HEK293 (cell line): Measurements from ENCODE around the gene KRAS.

ENCODE experiments used
- CTCF ChIA-PET: fragments of 350-600 bp; formaldehyde crosslinking; extraction: SDS; loops from one replicate; lab custom pipeline; 2021; ENCODE audit warnings: antibody characterized with exemption; lab: Yijun Ruan, JAX
- POLR2A ChIA-PET: fragments of 300-600 bp; formaldehyde crosslinking; extraction: SDS; loops from one replicate; lab custom pipeline; 2020; ENCODE audit warnings: antibody characterized with exemption, inconsistent platforms; lab: Yijun Ruan, JAX
- H3K27ac ChIP-seq: fragments of 200-500 bp; sonication (Bioruptor generic); 2 replicates; pipeline ENCODE4 v1.5.1; 2014; ENCODE audit warnings: low read depth, low read length, control low read depth, inconsistent platforms; ENCODE audit errors: extremely low read depth
- H3K36me3 ChIP-seq, 2 experiments: fragments of 200-500 bp in 1 of 2; sonication (Bioruptor generic) in 1 of 2; 1 replicate in 1 of 2; 2 replicates in 1 of 2; pipeline ENCODE4 v1.5.1; 2014 to 2017; ENCODE audit warnings: inconsistent platforms in 2 of 2, low read length in 2 of 2; ENCODE audit not compliant: control insufficient read depth in 2 of 2, insufficient read depth in 1 of 2
- H3K4me1 ChIP-seq: fragments of 200-500 bp; sonication (Bioruptor generic); 2 replicates; pipeline ENCODE4 v1.5.1; 2014; ENCODE audit warnings: mild to moderate bottlenecking, low read length, inconsistent platforms; ENCODE audit not compliant: control insufficient read depth, insufficient read depth
- H3K4me3 ChIP-seq: 2 replicates; pipeline ENCODE4 v1.5.1; 2011; ENCODE audit warnings: low read depth, mild to moderate bottlenecking, control low read depth, low read length, moderate library complexity
- H3K9me3 ChIP-seq: fragments of 200-500 bp; sonication (Bioruptor generic); 2 replicates; pipeline ENCODE4 v1.5.1; 2014; ENCODE audit warnings: low read depth, low read length, inconsistent platforms; ENCODE audit not compliant: control insufficient read depth, insufficient read depth
- KLF1 ChIP-seq: fragments of 450-650 bp; formaldehyde crosslinking; IDR thresholded peaks from 2 replicates; pipeline ENCODE4 v1.5.1; 2016; ENCODE audit warnings: missing biosample characterization, missing genetic modification characterization
- KLF10 ChIP-seq: fragments of 450-650 bp; IDR thresholded peaks from 2 replicates; pipeline ENCODE4 v1.5.1; 2018; ENCODE audit warnings: missing biosample characterization, mild to moderate bottlenecking, missing genetic modification characterization
- OSR2 ChIP-seq: fragments of 450-650 bp; formaldehyde crosslinking; IDR thresholded peaks from 2 replicates; pipeline ENCODE4 v1.5.1; 2016; ENCODE audit warnings: missing biosample characterization, missing genetic modification characterization
- YY1 ChIP-seq: fragments of 450-650 bp; formaldehyde crosslinking; IDR thresholded peaks from 2 replicates; pipeline ENCODE4 v1.5.1; 2018; ENCODE audit warnings: missing biosample characterization, missing genetic modification characterization
- ZFP41 ChIP-seq: fragments of 450-650 bp; formaldehyde crosslinking; IDR thresholded peaks from 2 replicates; pipeline ENCODE4 v1.5.1; 2016; ENCODE audit warnings: missing biosample characterization, missing genetic modification characterization, borderline replicate concordance
- ZNF114 ChIP-seq: fragments of 450-650 bp; formaldehyde crosslinking; IDR thresholded peaks from 2 replicates; pipeline ENCODE4 v1.5.0; 2017; ENCODE audit warnings: missing biosample characterization, missing genetic modification characterization
- ZNF211 ChIP-seq: fragments of 450-650 bp; formaldehyde crosslinking; IDR thresholded peaks from 2 replicates; pipeline ENCODE4 v1.5.1; 2016; ENCODE audit warnings: low read depth, missing biosample characterization, missing genetic modification characterization
- ZNF239 ChIP-seq: fragments of 450-650 bp; formaldehyde crosslinking; IDR thresholded peaks from 2 replicates; pipeline ENCODE4 v1.5.1; 2016; ENCODE audit warnings: missing biosample characterization, missing genetic modification characterization
- ZNF24 ChIP-seq: fragments of 450-650 bp; formaldehyde crosslinking; IDR thresholded peaks from 2 replicates; pipeline ENCODE4 v1.5.1; 2016; ENCODE audit warnings: missing biosample characterization, missing genetic modification characterization
- ZNF266 ChIP-seq: fragments of 450-650 bp; formaldehyde crosslinking; IDR thresholded peaks from 2 replicates; pipeline ENCODE4 v1.5.1; 2016; ENCODE audit warnings: missing biosample characterization, missing genetic modification characterization, low read depth
- ZNF311 ChIP-seq: fragments of 450-650 bp; formaldehyde crosslinking; IDR thresholded peaks from 2 replicates; pipeline ENCODE4 v1.5.1; 2017; ENCODE audit warnings: missing biosample characterization, missing genetic modification characterization, borderline replicate concordance
- ZNF366 ChIP-seq: fragments of 450-650 bp; formaldehyde crosslinking; conservative IDR thresholded peaks from 2 replicates; pipeline ENCODE4 v1.5.1; 2016; ENCODE audit warnings: missing biosample characterization, missing genetic modification characterization
- ZNF404 ChIP-seq: fragments of 450-650 bp; formaldehyde crosslinking; IDR thresholded peaks from 2 replicates; pipeline ENCODE4 v1.5.1; 2017; ENCODE audit warnings: missing biosample characterization, missing genetic modification characterization
- ZNF426 ChIP-seq: fragments of 450-650 bp; formaldehyde crosslinking; IDR thresholded peaks from 2 replicates; pipeline ENCODE4 v1.5.1; 2017; ENCODE audit warnings: missing biosample characterization, missing genetic modification characterization, mild to moderate bottlenecking, inconsistent platforms, moderate library complexity
- ZNF473 ChIP-seq: fragments of 450-650 bp; formaldehyde crosslinking; IDR thresholded peaks from 2 replicates; pipeline ENCODE4 v1.5.1; 2017; ENCODE audit warnings: missing biosample characterization, missing genetic modification characterization
- ZNF501 ChIP-seq: fragments of 450-650 bp; formaldehyde crosslinking; IDR thresholded peaks from 2 replicates; pipeline ENCODE4 v1.5.1; 2016; ENCODE audit warnings: missing biosample characterization, missing genetic modification characterization
- ZNF530 ChIP-seq: fragments of 450-650 bp; formaldehyde crosslinking; IDR thresholded peaks from 2 replicates; pipeline ENCODE4 v1.5.1; 2016; ENCODE audit warnings: low read depth, missing biosample characterization, missing genetic modification characterization
- ZNF558 ChIP-seq: fragments of 450-650 bp; formaldehyde crosslinking; IDR thresholded peaks from 2 replicates; pipeline ENCODE4 v1.5.1; 2016; ENCODE audit warnings: missing biosample characterization, missing genetic modification characterization
- ZNF621 ChIP-seq: fragments of 450-650 bp; formaldehyde crosslinking; IDR thresholded peaks from 2 replicates; pipeline ENCODE4 v1.5.1; 2017; ENCODE audit warnings: missing biosample characterization, missing genetic modification characterization
- ZNF626 ChIP-seq: fragments of 450-650 bp; sonication (Bioruptor Pico); formaldehyde crosslinking; IDR thresholded peaks from 2 replicates; pipeline ENCODE4 v1.5.1; 2018; ENCODE audit warnings: missing biosample characterization, missing genetic modification characterization, inconsistent platforms
- TF ChIP-seq, protein P1 (sequence below): fragments of 450-650 bp; formaldehyde crosslinking; IDR thresholded peaks from 2 replicates; pipeline ENCODE4 v1.5.1; 2016; ENCODE audit warnings: missing biosample characterization, missing genetic modification characterization
- TF ChIP-seq, protein P2 (sequence below): fragments of 450-650 bp; formaldehyde crosslinking; IDR thresholded peaks from 2 replicates; pipeline ENCODE4 v1.5.1; 2016; ENCODE audit warnings: missing biosample characterization, missing genetic modification characterization
- TF ChIP-seq, protein P3 (sequence below): sonication (generic); formaldehyde crosslinking; IDR thresholded peaks from 2 replicates; pipeline ENCODE4 v1.8.1; 2022; ENCODE audit warnings: mild to moderate bottlenecking, moderate library complexity, missing genetic modification reagents
- TF ChIP-seq, protein P4 (sequence below): fragments of 450-650 bp; formaldehyde crosslinking; IDR thresholded peaks from 2 replicates; pipeline ENCODE4 v1.5.1; 2016; ENCODE audit warnings: missing biosample characterization, missing genetic modification characterization, low read depth
- TF ChIP-seq, protein P5 (sequence below): fragments of 450-650 bp; formaldehyde crosslinking; IDR thresholded peaks from 2 replicates; pipeline ENCODE4 v1.5.1; 2017; ENCODE audit warnings: missing biosample characterization, missing genetic modification characterization

KRAS gene

DNA sequence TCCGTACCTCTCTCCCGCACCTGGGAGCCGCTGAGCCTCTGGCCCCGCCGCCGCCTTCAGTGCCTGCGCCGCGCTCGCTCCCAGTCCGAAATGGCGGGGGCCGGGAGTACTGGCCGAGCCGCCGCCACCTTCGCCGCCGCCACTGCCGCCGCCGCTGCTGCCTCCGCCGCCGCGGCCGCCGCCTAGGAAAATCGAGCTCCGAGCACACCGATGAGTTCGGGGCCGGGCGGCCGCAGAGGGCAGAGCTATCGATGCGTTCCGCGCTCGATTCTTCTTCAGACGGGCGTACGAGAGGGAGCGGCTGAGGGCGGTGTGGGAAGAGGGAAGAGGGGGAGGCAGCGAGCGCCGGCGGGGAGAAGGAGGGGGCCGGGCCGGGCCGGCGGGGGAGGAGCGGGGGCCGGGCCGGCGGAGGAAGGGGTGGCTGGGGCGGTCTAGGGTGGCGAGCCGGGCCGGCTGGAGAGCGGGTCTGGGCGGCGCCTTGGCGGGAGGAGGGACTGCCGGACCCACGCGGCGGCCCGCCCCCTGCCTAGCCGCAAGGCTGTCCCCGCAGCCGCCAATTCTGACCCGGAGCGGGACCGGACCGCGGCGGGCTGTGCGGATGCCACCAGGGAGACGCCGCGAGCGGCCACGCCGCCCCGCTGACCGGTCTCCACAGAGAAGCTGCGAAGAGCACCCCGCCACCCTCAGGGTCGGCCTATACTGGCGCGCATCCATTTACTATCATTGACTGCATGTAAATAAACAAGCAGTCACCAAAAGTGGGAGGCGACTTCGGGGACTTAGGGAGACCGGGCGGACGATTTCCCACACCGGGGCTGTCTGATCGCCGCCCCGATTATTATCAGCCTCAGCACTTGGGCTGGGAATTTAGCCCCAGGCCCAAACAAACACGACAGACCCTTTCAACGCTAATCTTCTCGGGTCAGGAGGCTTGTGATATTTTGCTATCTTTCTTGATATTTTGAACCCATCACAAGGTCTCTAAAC lies at the start of gene KRAS (continued):
- TF ChIP-seq ZNF501 (peak; percentile 52; the same call in 1 of the 2 replicates), YY1 (tag by site-specific recombination) (peak; percentile 60; the same call in 1 of the 2 replicates), ZNF24 (tag by site-specific recombination) (no peak)

DNA sequence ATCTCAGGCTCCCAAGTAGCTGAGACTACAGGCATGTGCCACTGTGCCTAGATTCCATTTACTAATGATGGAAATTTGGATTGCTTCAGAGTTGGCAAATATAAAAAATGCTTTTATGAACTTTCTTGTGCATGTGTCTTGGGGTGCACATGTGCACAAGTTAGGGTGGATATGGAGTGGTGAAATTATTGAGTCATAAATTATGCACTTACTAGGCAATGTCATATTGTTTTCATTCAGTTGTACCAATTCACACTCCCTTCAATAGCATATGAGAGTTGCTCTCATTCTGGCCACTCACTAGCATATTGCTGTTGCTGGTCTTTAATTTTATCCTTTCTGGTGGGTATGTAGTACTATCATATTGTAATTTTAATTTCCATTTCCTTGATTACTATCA lies 45.7 kb upstream of the KRAS start:
- Histone ChIP-seq H3K36me3 (no peaks in the 10 kb centered on the region), H3K27ac (no peak overlapping the region), H3K4me1 (no peaks in the 10 kb centered on the region), H3K9me3 (no peaks in the 10 kb centered on the region), H3K4me3 (no peak overlapping the region)
- TF ChIP-seq ZNF530 (tag by site-specific recombination) (no peak), ZFP41 (no peak), ZNF24 (tag by site-specific recombination) (no peak)
- TF ChIP-seq, protein P1, sequence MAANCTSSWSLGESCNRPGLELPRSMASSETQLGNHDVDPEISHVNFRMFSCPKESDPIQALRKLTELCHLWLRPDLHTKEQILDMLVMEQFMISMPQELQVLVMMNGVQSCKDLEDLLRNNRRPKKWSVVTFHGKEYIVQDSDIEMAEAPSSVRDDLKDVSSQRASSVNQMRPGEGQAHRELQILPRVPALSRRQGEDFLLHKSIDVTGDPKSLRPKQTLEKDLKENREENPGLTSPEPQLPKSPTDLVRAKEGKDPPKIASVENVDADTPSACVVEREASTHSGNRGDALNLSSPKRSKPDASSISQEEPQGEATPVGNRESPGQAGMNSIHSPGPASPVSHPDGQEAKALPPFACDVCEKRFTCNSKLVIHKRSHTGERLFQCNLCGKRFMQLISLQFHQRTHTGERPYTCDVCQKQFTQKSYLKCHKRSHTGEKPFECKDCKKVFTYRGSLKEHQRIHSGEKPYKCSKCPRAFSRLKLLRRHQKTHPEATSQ (tag by site-specific recombination), result no peak
- ChIA-PET POLR2A (no interaction called here), CTCF (no interaction called here)

DNA sequence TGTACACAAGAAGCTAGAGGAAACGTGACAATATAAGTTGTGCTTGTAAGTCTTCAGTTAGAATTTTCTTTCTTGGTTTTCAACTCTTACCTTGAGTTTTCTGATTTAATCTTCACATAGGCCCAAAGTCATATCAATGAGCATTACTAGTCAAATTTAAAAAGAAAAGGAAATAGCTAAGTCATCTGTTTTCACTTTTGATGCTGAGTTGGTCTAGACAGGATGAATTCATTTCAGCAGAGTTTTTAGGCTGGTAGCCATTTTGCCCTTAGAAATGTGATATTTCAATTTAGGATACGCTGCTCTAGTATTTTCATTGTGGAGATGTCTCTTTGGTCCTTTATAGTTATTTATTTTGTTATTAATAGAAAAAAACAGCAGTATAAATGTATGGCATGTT lies 44.6 kb upstream of the KRAS start:
- H3K36me3 ChIP-seq, result no peaks in the 10 kb centered on the region
- no peaks in the 10 kb centered on the region for H3K9me3 ChIP-seq
- TF ChIP-seq, protein P2, sequence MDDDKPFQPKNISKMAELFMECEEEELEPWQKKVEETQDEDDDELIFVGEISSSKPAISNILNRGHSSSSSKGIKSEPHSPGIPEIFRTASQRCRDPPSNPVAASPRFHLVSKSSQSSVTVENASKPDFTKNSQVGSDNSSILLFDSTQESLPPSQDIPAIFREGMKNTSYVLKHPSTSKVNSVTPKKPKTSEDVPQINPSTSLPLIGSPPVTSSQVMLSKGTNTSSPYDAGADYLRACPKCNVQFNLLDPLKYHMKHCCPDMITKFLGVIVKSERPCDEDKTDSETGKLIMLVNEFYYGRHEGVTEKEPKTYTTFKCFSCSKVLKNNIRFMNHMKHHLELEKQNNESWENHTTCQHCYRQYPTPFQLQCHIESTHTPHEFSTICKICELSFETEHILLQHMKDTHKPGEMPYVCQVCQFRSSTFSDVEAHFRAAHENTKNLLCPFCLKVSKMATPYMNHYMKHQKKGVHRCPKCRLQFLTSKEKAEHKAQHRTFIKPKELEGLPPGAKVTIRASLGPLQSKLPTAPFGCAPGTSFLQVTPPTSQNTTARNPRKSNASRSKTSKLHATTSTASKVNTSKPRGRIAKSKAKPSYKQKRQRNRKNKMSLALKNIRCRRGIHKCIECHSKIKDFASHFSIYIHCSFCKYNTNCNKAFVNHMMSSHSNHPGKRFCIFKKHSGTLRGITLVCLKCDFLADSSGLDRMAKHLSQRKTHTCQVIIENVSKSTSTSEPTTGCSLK (tag by site-specific recombination), result no peak
- TF ChIP-seq ZNF558, result no peak
- TF ChIP-seq, protein P3, sequence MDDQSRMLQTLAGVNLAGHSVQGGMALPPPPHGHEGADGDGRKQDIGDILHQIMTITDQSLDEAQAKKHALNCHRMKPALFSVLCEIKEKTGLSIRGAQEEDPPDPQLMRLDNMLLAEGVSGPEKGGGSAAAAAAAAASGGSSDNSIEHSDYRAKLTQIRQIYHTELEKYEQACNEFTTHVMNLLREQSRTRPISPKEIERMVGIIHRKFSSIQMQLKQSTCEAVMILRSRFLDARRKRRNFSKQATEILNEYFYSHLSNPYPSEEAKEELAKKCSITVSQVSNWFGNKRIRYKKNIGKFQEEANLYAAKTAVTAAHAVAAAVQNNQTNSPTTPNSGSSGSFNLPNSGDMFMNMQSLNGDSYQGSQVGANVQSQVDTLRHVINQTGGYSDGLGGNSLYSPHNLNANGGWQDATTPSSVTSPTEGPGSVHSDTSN (CRISPR knock-in tag), result no peak
- TF ChIP-seq ZNF473 (tag by site-specific recombination), result no peak
- TF ChIP-seq, protein P4, sequence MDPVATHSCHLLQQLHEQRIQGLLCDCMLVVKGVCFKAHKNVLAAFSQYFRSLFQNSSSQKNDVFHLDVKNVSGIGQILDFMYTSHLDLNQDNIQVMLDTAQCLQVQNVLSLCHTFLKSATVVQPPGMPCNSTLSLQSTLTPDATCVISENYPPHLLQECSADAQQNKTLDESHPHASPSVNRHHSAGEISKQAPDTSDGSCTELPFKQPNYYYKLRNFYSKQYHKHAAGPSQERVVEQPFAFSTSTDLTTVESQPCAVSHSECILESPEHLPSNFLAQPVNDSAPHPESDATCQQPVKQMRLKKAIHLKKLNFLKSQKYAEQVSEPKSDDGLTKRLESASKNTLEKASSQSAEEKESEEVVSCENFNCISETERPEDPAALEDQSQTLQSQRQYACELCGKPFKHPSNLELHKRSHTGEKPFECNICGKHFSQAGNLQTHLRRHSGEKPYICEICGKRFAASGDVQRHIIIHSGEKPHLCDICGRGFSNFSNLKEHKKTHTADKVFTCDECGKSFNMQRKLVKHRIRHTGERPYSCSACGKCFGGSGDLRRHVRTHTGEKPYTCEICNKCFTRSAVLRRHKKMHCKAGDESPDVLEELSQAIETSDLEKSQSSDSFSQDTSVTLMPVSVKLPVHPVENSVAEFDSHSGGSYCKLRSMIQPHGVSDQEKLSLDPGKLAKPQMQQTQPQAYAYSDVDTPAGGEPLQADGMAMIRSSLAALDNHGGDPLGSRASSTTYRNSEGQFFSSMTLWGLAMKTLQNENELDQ (tag by site-specific recombination), result no peak
- no peak for TF ChIP-seq ZNF621 (tag by site-specific recombination)
- TF ChIP-seq ZNF311 (tag by site-specific recombination), result no peak
- TF ChIP-seq ZNF426 (tag by site-specific recombination), result no peak
- TF ChIP-seq ZNF366 (tag by site-specific recombination), result no peak
- no peak for TF ChIP-seq ZNF239 (tag by site-specific recombination)
- no peak for TF ChIP-seq OSR2 (tag by site-specific recombination)
- no peak for TF ChIP-seq ZNF266 (tag by site-specific recombination)
- TF ChIP-seq ZNF626 (tag by site-specific recombination), result no peak
- TF ChIP-seq ZNF404 (tag by site-specific recombination), result no peak
- TF ChIP-seq KLF1 (tag by site-specific recombination), result no peak
- no peak for TF ChIP-seq KLF10 (tag by site-specific recombination)
- no peak for TF ChIP-seq ZNF211 (tag by site-specific recombination)
- TF ChIP-seq, protein P5, sequence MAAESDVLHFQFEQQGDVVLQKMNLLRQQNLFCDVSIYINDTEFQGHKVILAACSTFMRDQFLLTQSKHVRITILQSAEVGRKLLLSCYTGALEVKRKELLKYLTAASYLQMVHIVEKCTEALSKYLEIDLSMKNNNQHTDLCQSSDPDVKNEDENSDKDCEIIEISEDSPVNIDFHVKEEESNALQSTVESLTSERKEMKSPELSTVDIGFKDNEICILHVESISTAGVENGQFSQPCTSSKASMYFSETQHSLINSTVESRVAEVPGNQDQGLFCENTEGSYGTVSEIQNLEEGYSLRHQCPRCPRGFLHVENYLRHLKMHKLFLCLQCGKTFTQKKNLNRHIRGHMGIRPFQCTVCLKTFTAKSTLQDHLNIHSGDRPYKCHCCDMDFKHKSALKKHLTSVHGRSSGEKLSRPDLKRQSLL (tag by site-specific recombination), result no peak
- TF ChIP-seq ZNF114 (tag by site-specific recombination), result no peak
- TF ChIP-seq, all 188 proteins: peak for 0
- no peak overlapping the region for H3K4me3 ChIP-seq
- H3K4me1 ChIP-seq, result no peaks in the 10 kb centered on the region
- no peak overlapping the region for H3K27ac ChIP-seq
- ChIA-PET CTCF (interaction anchor here (0.6 kb wide), 2 partner anchors 307 to 723 kb away, joined by 4 read pairs; no protein-coding TSS in a partner anchor), POLR2A (no interaction called here)
